Astrocyte of the cerebellum (primary cell): ENCODE measurements around the gene ARAP1.
"Not testable (repeated sequence)": the region's sequence is repeated elsewhere in the genome, so short reads cannot be mapped to it uniquely, and the experiment has no call there.

Source experiments
- DNase-seq: peaks from one replicate; pipeline ENCODE4 v3.0.0-alpha.2; 2011; ENCODE audit warnings: low read depth
- H3K4me3 ChIP-seq: 2 replicates; pipeline ENCODE4 v1.5.1; 2011; ENCODE audit warnings: mild to moderate bottlenecking, low read depth, low read length, moderate library complexity
- in situ Hi-C: cut with HindIII; loops from 2 replicates; pipeline ENCODE4 v1.10.0; 2017; ENCODE audit warnings: low sequenced_read_pairs
- TF ChIP-seq, protein P1 (sequence below): IDR thresholded peaks from 2 replicates; pipeline ENCODE4 v1.5.1; 2012; ENCODE audit warnings: low read length, low read depth, moderate library complexity, mild to moderate bottlenecking; ENCODE audit errors: missing control alignments

The ARAP1 gene

DNA sequence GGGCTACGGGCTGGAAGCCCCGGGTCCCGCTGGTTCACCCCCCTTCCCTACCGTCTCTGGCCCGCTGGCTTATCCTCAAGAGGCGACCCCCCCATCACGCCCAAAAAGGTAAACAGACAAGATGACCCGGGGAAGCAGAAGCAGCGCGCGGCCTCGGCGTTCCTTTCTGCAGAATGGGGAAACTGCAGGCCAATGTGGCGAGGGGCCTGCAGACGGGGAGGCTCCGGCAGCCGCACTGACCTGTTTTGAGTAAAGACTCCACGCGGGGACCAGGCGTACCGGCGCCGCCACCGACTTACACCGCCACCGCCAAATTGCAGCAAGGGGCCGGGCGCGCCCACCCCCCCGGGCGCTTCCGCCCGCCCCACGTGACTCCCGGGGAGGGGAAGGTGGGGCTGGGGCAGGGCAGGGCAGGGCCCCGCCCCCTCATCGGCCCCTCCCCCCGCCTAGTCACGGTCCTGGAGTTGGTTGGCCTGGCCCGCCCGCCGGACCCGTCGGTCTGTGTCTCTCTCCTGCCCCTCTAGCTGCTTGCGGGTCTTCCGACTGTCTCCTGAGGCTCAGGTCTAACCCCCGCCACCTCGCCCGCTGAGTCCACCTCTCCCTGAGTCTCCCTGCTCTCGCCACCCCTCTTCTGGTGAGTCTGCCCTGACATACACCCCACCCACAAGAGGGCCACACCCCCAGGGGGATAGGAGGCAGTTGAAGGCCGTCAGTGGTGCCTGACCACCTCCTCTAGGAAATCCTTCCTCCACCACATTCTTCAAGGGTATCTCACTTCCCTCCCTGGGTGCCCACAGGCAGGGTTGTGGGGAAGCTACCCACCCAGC, at the start of gene ARAP1:
ARAP1 (minus strand) TSS at position 321 of the 827 bp plus-strand sequence. CDS start 25,280 bp downstream, outside the sequence.
- no peak for DNase-seq
- peak within 1 kb of the TSS; percentile 61 for H3K4me3 ChIP-seq
- in situ Hi-C loops: loop anchor here (5.0 kb wide), 2 partner anchors 60 kb away; partner anchors contain the start of gene ATG16L2
- TF ChIP-seq, protein P1, sequence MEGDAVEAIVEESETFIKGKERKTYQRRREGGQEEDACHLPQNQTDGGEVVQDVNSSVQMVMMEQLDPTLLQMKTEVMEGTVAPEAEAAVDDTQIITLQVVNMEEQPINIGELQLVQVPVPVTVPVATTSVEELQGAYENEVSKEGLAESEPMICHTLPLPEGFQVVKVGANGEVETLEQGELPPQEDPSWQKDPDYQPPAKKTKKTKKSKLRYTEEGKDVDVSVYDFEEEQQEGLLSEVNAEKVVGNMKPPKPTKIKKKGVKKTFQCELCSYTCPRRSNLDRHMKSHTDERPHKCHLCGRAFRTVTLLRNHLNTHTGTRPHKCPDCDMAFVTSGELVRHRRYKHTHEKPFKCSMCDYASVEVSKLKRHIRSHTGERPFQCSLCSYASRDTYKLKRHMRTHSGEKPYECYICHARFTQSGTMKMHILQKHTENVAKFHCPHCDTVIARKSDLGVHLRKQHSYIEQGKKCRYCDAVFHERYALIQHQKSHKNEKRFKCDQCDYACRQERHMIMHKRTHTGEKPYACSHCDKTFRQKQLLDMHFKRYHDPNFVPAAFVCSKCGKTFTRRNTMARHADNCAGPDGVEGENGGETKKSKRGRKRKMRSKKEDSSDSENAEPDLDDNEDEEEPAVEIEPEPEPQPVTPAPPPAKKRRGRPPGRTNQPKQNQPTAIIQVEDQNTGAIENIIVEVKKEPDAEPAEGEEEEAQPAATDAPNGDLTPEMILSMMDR: no peak

DNA sequence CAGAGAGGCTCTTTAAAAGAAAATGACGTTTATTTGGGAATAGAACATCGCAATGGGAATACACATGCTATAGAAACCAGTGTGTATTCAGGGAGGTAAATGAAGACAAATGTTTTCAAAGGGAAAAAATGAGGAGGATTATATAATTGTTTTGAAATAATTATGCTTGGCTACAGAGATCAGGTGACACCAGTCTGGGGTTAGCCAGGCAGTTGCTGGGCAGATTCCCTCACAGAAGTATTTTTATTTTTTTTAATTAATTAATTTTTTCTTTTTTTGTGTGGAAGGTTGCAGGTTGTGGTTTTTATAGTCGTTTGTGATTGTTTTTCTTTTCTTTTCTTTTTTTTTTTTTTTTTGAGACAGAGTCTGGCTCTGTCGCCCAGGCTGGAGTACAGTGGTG, 47.2 kb upstream of the ARAP1 start:
- in situ Hi-C loops: no loop called here
- no peak for DNase-seq
- no peak overlapping the region for H3K4me3 ChIP-seq
- TF ChIP-seq, protein P1: no peak

DNA sequence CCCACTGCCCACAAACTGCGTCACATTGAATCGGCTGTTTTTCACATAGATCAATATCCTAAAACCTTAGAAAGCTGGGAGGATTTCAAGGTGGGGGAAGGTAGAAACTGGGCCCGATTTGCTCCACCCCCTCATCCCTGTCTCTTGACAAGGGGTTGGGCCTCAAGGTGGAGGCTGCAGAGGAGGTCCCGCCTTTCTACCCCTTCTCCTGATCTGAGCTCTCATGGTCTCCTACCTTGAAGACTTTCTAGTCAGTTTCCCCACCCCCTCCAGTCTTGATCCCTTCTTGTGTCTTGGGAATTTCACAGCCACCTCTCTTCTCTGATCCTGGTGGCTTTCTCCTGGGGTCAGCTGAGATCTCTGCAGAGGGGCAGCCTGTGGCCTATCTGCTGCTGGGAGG, 46.2 kb upstream of the ARAP1 start:
- no peak for DNase-seq
- H3K4me3 ChIP-seq: no peak overlapping the region
- TF ChIP-seq, protein P1: no peak
- in situ Hi-C loops: no loop called here

DNA sequence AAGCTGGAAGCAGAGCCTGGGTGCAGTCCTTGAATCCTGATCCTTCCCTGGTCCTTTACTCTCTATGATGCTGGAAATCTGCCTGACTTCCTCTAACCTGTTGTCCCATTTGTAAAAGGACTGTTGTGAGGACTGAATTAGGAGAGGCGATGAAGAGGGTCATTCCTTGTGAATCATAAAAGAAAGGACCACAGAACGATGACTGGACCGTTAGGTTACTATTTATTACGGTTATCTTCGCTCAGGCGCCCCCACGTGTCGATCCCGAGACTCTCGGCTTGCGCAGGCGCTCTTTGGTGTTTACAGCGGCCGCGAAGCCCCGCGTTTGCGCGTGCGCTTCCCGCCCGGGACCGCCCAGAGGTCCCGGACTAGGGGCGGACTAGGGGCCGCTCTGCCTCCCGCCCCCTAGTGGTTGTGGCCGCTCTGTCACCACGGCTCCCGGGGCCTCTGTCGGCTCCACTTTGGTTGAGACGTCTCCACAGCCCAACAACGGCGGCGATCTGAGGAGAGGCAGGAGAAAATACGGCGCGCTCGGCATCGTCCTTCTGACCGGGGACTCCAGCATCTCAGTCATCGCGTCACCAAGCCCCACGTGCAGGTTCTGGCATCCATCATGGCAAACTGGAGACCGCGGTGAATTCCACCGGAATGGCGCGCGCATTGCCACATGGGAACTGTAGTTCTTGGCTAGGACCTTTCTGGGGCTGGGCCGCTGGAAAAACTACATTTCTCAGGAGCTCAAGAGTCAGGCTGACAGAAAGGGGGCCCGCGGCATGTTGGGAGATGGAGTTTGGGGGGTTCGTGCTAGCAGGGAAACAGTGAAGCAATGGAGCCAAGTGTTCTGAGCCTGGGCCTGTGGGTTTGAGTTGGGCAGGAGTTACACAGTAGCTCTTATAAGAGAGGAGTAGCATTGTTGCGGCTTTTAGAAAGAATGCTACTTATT, 41.5 kb upstream of the ARAP1 start, which contains the start of gene STARD10:
STARD10 (minus strand) TSS at position 623 of the 943 bp plus-strand sequence. CDS start 12,866 bp downstream, outside the sequence.
- TF ChIP-seq, protein P1: peak; percentile 94
- DNase-seq: peak; percentile 87
- in situ Hi-C loops: no loop called here
- H3K4me3 ChIP-seq: peak within 1 kb of the TSS; percentile 60

DNA sequence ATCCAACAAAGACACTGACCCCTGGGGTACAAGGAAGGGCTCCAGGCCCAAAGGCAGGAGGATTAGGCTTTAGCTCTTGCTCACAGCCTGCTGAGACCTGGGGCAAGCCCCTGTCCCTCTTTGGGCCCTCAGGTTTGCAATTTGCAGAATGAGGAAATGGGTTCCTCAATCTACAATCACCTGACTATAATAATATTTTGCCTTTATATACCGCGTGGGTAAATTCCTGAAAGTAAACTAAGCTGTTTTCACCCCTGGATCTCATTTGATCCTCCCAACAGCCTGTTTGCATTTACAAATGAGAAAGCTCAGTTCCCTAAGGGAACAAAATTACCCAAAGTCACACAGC, 40.8 kb upstream of the ARAP1 start:
- TF ChIP-seq, protein P1: no peak
- no peak overlapping the region for H3K4me3 ChIP-seq
- DNase-seq: no peak
- in situ Hi-C loops: no loop called here

DNA sequence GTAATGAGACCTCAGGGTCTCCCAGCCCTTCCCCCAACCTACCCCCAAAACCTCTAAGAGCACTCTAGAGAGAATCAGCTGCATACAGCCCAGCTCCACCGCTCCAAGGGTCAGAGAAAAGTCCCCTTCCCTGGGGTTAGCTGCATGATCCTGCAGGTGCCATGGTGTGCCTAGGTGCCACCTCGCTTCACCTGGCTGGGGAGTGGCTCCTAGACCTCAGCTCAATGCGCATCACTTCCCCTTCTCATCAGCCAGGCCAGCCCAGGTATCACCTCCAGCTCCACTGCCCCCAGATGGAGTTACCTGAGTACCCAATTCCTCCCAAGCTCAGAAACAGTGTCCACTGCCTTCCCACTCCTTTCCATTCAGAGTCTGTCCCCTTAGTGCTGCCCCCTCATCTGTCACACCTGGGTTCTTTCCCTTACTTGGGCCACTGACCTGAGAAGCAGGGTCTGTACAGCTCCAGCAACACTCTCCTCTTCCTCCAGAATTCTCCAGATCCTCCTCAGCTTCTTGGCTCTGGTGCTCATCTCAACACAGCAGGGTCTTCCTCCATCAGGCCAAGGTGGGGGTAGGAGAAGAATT, 40.3 kb upstream of the ARAP1 start:
- no peak overlapping the region for H3K4me3 ChIP-seq
- in situ Hi-C loops: no loop called here
- TF ChIP-seq, protein P1: no peak
- no peak for DNase-seq

DNA sequence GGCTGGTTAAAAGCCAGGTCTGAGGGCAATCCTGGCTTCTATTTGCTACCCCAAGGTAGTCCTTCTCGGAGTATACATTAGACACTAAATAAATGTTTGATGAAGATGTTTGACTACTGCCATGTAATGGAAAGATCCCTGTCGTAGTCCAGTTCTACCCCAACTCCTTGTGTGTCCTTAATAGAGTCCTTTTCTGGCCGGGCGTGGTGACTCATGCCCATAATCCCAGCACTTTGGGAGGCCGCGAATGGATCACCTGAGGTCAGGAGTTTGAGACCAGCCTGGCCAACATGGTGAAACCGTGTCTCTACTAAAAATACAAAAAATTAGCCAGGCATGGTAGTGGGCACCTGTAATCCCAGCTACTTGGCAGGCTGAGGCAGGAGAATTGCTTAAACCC, 39.0 kb upstream of the ARAP1 start:
- H3K4me3 ChIP-seq, DNase-seq, in situ Hi-C loops: not testable (repeated sequence)
